HepG2 (cell line): Measurements from ENCODE around the gene TFE3. TPM values are rescaled to one million over a fixed set of nuclear protein-coding genes. Genes with fewer than 3 reads are reported as not detected.

Experiments used
- CEBPB ChIP-seq: IDR thresholded peaks from 2 replicates; pipeline ENCODE4 v1.6.1; 2011; ENCODE audit warnings: low read depth, low read length, improper control_type of control experiment, borderline replicate concordance
- ESRRA ChIP-seq: sonication (generic); formaldehyde crosslinking; IDR thresholded peaks from 2 replicates; pipeline ENCODE4 v1.5.1; 2020; ENCODE audit warnings: mild to moderate bottlenecking, low read depth, missing genetic modification reagents
- MAFG ChIP-seq: sonication (generic); formaldehyde crosslinking; IDR thresholded peaks from 2 replicates; pipeline ENCODE4 v1.5.1; 2020; ENCODE audit warnings: mild to moderate bottlenecking, missing genetic modification reagents
- MEIS2 ChIP-seq: sonication (generic); formaldehyde crosslinking; IDR thresholded peaks from 2 replicates; pipeline ENCODE4 v1.9.0; 2021; ENCODE audit warnings: mild to moderate bottlenecking, missing genetic modification reagents
- NR2F6 ChIP-seq, 2 experiments: IDR thresholded peaks; 2 replicates each; pipeline ENCODE4 v1.6.1; 2016; ENCODE audit warnings: antibody characterized with exemption in 1 of 2, mild to moderate bottlenecking in 1 of 2
- RAD51 ChIP-seq: fragments of 450-650 bp; IDR thresholded peaks from 2 replicates; pipeline ENCODE4 v1.6.1; 2016; ENCODE audit warnings: borderline replicate concordance
- RARA ChIP-seq: IDR thresholded peaks from 2 replicates; pipeline ENCODE4 v1.6.1; 2016; ENCODE audit warnings: missing genetic modification reagents, missing compliant biosample characterization
- SRSF1 ChIP-seq: fragments of 200-400 bp; formaldehyde crosslinking; optimal IDR thresholded peaks from 2 replicates; pipeline ENCODE3; 2017; ENCODE audit warnings: mild to moderate bottlenecking, low read depth, low read length, moderate library complexity
- XRCC5 ChIP-seq: fragments of 200-400 bp; formaldehyde crosslinking; optimal IDR thresholded peaks from 2 replicates; pipeline ENCODE3; 2017; ENCODE audit warnings: mild to moderate bottlenecking, low read length
- ZBTB10 ChIP-seq: sonication (generic); formaldehyde crosslinking; IDR thresholded peaks from 2 replicates; pipeline ENCODE4 v1.4.0; 2020; ENCODE audit warnings: missing genetic modification reagents, borderline replicate concordance
- ZNF318 ChIP-seq: sonication (generic); formaldehyde crosslinking; IDR thresholded peaks from 2 replicates; pipeline ENCODE4 v1.4.0; 2020; ENCODE audit warnings: mild to moderate bottlenecking, missing genetic modification reagents
- ZNF350 ChIP-seq: sonication (generic); formaldehyde crosslinking; IDR thresholded peaks from 2 replicates; pipeline ENCODE4 v1.4.0; 2020; ENCODE audit warnings: mild to moderate bottlenecking, low read depth, missing genetic modification reagents, borderline replicate concordance
- ZNF430 ChIP-seq: sonication (generic); formaldehyde crosslinking; IDR thresholded peaks from 2 replicates; pipeline ENCODE4 v1.9.0; 2021; ENCODE audit warnings: mild to moderate bottlenecking, missing genetic modification reagents
- ZNF720 ChIP-seq: sonication (generic); formaldehyde crosslinking; IDR thresholded peaks from 2 replicates; pipeline ENCODE4 v1.4.0; 2020; ENCODE audit warnings: missing genetic modification reagents
- ZNF780A ChIP-seq: sonication (generic); formaldehyde crosslinking; IDR thresholded peaks from 2 replicates; pipeline ENCODE4 v1.8.0; 2022; ENCODE audit warnings: mild to moderate bottlenecking, missing genetic modification reagents, moderate library complexity
- ZNF841 ChIP-seq: sonication (generic); formaldehyde crosslinking; IDR thresholded peaks from 2 replicates; pipeline ENCODE4 v1.8.1; 2023; ENCODE audit warnings: missing genetic modification reagents, borderline replicate concordance
- polyA plus RNA-seq, 8 experiments: library from polyadenylated mRNA; depleted of rRNA in 3 of 8; stranded (reverse) in 7 of 8; unstranded in 1 of 8; fragments of >200 nt; fragmentation: Illumina TruSeq in 4 of 8; extraction: Trizol in 4 of 8; gene quantifications; 2 replicates each; pipeline versions ENCODE4 v1.2.1 to v1.2.3, GENCODE V29; 2011 to 2016; ENCODE audit warnings: low read depth in 4 of 8, missing spikeins in 1 of 8, mixed read lengths in 1 of 8; ENCODE audit not compliant: insufficient read depth in 1 of 8
- total RNA-seq, 5 experiments: library from RNA; depleted of rRNA; stranded (reverse); fragments of >200 nt; fragmentation: Illumina TruSeq; extraction: Trizol; gene quantifications; 2 replicates each; pipeline ENCODE4 v1.2.3, GENCODE V29; 2016; ENCODE audit warnings: low read depth in 1 of 5
- TF ChIP-seq, protein P1 (sequence below): sonication (generic); formaldehyde crosslinking; conservative IDR thresholded peaks from 2 replicates; pipeline ENCODE4 v1.8.1; 2023; ENCODE audit warnings: missing genetic modification reagents

The TFE3 gene
- total and polyA plus RNA-seq, 2 of the 13 experiments (the other 11 are each of a cell fraction or from before 2014, with no cell fraction given), result 8.3 to 12.3 TPM

GRCh38 chrX:49053223-49054072 lies 10.3 kb upstream of the TFE3 start (continued):
- TF ChIP-seq ZNF318 (CRISPR knock-in tag) (no peak), ZBTB10 (CRISPR knock-in tag) (no peak), ZNF350 (CRISPR knock-in tag) (no peak), MEIS2 (0 out of 2 replicates have a peak, but pooled peaks have one; percentile 23), SRSF1 (no peak), ZNF720 (CRISPR knock-in tag) (no peak), RAD51 (no peak), RARA (CRISPR knock-in tag) (peak; percentile 62), ZNF780A (CRISPR knock-in tag) (no peak), ESRRA (CRISPR knock-in tag) (no peak; the same call in 1 of the 2 replicates), XRCC5 (no peak), NR2F6 (IDR thresholded peaks at IDR 0.05) (peak; percentile 89), NR2F6 (CRISPR knock-in tag; IDR thresholded peaks at IDR 0.05) (peak; percentile 93), CEBPB (no peak), ZNF430 (no peak), MAFG (no peak), ZNF841 (no peak)
- TF ChIP-seq, protein P1, sequence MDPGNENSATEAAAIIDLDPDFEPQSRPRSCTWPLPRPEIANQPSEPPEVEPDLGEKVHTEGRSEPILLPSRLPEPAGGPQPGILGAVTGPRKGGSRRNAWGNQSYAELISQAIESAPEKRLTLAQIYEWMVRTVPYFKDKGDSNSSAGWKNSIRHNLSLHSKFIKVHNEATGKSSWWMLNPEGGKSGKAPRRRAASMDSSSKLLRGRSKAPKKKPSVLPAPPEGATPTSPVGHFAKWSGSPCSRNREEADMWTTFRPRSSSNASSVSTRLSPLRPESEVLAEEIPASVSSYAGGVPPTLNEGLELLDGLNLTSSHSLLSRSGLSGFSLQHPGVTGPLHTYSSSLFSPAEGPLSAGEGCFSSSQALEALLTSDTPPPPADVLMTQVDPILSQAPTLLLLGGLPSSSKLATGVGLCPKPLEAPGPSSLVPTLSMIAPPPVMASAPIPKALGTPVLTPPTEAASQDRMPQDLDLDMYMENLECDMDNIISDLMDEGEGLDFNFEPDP (CRISPR knock-in tag), result no peak
